22Rv1 (cell line): ENCODE data around the gene ARL11.

Source experiments
- CTCF ChIP-seq: fragments of 450-650 bp; IDR thresholded peaks from 2 replicates; pipeline ENCODE4 v1.5.1; 2017; ENCODE audit warnings: mild to moderate bottlenecking
- ZFX ChIP-seq: fragments of 450-650 bp; IDR thresholded peaks from 2 replicates; pipeline ENCODE4 v1.6.1; 2017; ENCODE audit warnings: antibody characterized with exemption, borderline replicate concordance

- TF ChIP-seq CTCF (no peak), ZFX (no peak)
These were observed 50.0 kb downstream of the ARL11 start for GRCh38 chr13:49678191-49678914.
